Gastrocnemius medialis (tissue), 4 donors: ENCODE measurements around the gene CCDC30. TPM values are rescaled to one million over a fixed set of nuclear protein-coding genes. Genes with fewer than 3 reads are reported as not detected.
"Not testable (repeated sequence)": the region's sequence is repeated elsewhere in the genome, so short reads cannot be mapped to it uniquely, and the experiment has no call there.

Source experiments
- ATAC-seq, 2 donors: fragments of 150-250 bp; one replicate each; pipeline ENCODE4 v1.9.1; 2016
- DNase-seq, 2 donors: peaks; one replicate each; pipeline ENCODE4 v3.0.0-alpha.2; 2019
- H3K27ac ChIP-seq, 4 donors: fragments of 200-600 bp; sonication (generic); 1 replicate in 1 of 4; 2 replicates in 3 of 4; pipeline ENCODE4 v1.5.1; 2016 to 2018; ENCODE audit warnings: mild to moderate bottlenecking in 2 of 4, moderate library complexity in 1 of 4
- H3K27me3 ChIP-seq, 3 donors: fragments of 200-600 bp; sonication (generic) in 2 of 3; 1 replicate in 1 of 3; 2 replicates in 2 of 3; pipeline versions ENCODE4 v1.5.1 to v1.6.0; 2016 to 2019; ENCODE audit warnings: mild to moderate bottlenecking in 1 of 3, moderate library complexity in 1 of 3
- H3K36me3 ChIP-seq, 2 donors: fragments of 200-600 bp; sonication (generic) in 1 of 2; one replicate each; pipeline ENCODE4 v1.5.1; 2017 to 2018
- H3K4me1 ChIP-seq, 2 donors: fragments of 200-600 bp; sonication (generic) in 1 of 2; one replicate each; pipeline ENCODE4 v1.5.1; 2016 to 2017; ENCODE audit warnings: mild to moderate bottlenecking in 2 of 2
- H3K4me3 ChIP-seq, 4 donors: fragments of 200-600 bp; sonication (generic) in 3 of 4; 1 replicate in 1 of 4; 2 replicates in 3 of 4; pipeline ENCODE4 v1.5.1; 2016 to 2019; ENCODE audit warnings: mild to moderate bottlenecking in 2 of 4
- H3K9me3 ChIP-seq, 3 donors: fragments of 200-600 bp; sonication (generic) in 2 of 3; 1 replicate in 1 of 3; 2 replicates in 2 of 3; pipeline ENCODE4 v1.5.1; 2016 to 2019
- CTCF ChIP-seq, 5 experiments: fragments of 450-650 bp in 3 of 5; fragments of 200-600 bp in 2 of 5; sonication (generic) in 2 of 5; IDR thresholded peaks in 4 of 5; conservative IDR thresholded peaks in 1 of 5; 1 replicate in 4 of 5; 2 replicates in 1 of 5; pipeline ENCODE4 v1.5.1; 2016 to 2019; ENCODE audit warnings: antibody characterized with exemption in 5 of 5, mild to moderate bottlenecking in 3 of 5, moderate library complexity in 3 of 5
- POLR2A ChIP-seq, 2 donors: fragments of 450-650 bp; IDR thresholded peaks; one replicate each; pipeline ENCODE4 v1.6.1; 2017; ENCODE audit warnings: antibody characterized with exemption in 2 of 2, mild to moderate bottlenecking in 2 of 2, moderate library complexity in 2 of 2
- in situ Hi-C, 4 donors: fragments of 200-750 bp; cut with MboI; loops; one replicate each; pipeline versions ENCODE4 v1.15.0 to v1.8.0; 2017; ENCODE audit warnings: low sequenced_read_pairs in 4 of 4
- intact Hi-C: fragments of 100-400 bp; cut with DNase I; formaldehyde crosslinking; loops from one replicate; pipeline ENCODE4 v1.15.1; 2023; ENCODE audit warnings: low total_unique reads
- total RNA-seq, 4 donors: library from RNA; depleted of rRNA; stranded (reverse); fragments of >200 nt; gene quantifications; one replicate each; pipeline versions ENCODE4 v1.1.0 to v1.2.3, GENCODE V29; 2016

The CCDC30 gene
- total RNA-seq, 4 donors from 2014 or later = 0.24 to 2.9 (median 0.74) TPM

GRCh38 chr1:42490237-42490636 lies 27.2 kb downstream of the CCDC30 start:
- Histone ChIP-seq H3K4me3 (no peak overlapping the region), H3K27me3 (no peaks in the 10 kb centered on the region), H3K27ac (no peak overlapping the region), H3K36me3 (no peaks in the 10 kb centered on the region), H3K9me3 (no peaks in the 10 kb centered on the region), H3K4me1 (no peaks in the 10 kb centered on the region)
- TF ChIP-seq CTCF (IDR thresholded peaks at IDR 0.05 in 4 of 5, conservative IDR thresholded peaks at IDR 0.05 in 1 of 5) (no peak), POLR2A (IDR thresholded peaks at IDR 0.05) (no peak)
- no peak for ATAC-seq
- intact Hi-C loops (no loop called here), in situ Hi-C loops (no loop called here)
- no peak for DNase-seq

- H3K4me1 ChIP-seq = not testable (repeated sequence)
Measured at GRCh38 chr1:42502031-42502430, 38.9 kb downstream of the CCDC30 start.

GRCh38 chr1:42504535-42505128 lies 41.5 kb downstream of the CCDC30 start:
- no peak for DNase-seq
- no peak overlapping the region for H3K27ac ChIP-seq
- in situ Hi-C loops (no loop called here), intact Hi-C loops (no loop called here)
- peaks cover 0 to 6% (median 0%) of the 10 kb centered on the region in 3 donors for H3K27me3 ChIP-seq
- peaks cover 4 to 12% (median 5%) of the 10 kb centered on the region in 3 donors for H3K9me3 ChIP-seq
- no peak overlapping the region for H3K4me3 ChIP-seq
- ATAC-seq = no peak
- H3K36me3 ChIP-seq = peaks cover 0 to 13% of the 10 kb centered on the region in 2 donors
- H3K4me1 ChIP-seq = no peaks in the 10 kb centered on the region
- TF ChIP-seq POLR2A (IDR thresholded peaks at IDR 0.05) = no peak
- no peak for TF ChIP-seq CTCF (IDR thresholded peaks at IDR 0.05 in 4 of 5, conservative IDR thresholded peaks at IDR 0.05 in 1 of 5)

More at GRCh38 chr1:42502031-42502430, 38.9 kb downstream of the CCDC30 start:
- H3K9me3 ChIP-seq, DNase-seq, H3K36me3 ChIP-seq, intact Hi-C loops, H3K4me3 ChIP-seq, H3K27ac ChIP-seq, in situ Hi-C loops, H3K27me3 ChIP-seq, ATAC-seq: not testable (repeated sequence)

- Histone ChIP-seq H3K4me3 (no peak overlapping the region), H3K4me1 (no peaks in the 10 kb centered on the region), H3K36me3 (peaks cover 0 to 13% of the 10 kb centered on the region in 2 donors), H3K27ac (no peak overlapping the region), H3K27me3 (peaks cover 0 to 6% (median 0%) of the 10 kb centered on the region in 3 donors), H3K9me3 (peaks cover 4 to 16% (median 5%) of the 10 kb centered on the region in 3 donors)
- intact Hi-C loops (no loop called here), in situ Hi-C loops (no loop called here)
- no peak for DNase-seq
- no peak for TF ChIP-seq CTCF (IDR thresholded peaks at IDR 0.05 in 4 of 5, conservative IDR thresholded peaks at IDR 0.05 in 1 of 5)
- TF ChIP-seq POLR2A (IDR thresholded peaks at IDR 0.05) = no peak
- no peak for ATAC-seq
Measured at GRCh38 chr1:42506576-42506975, 43.5 kb downstream of the CCDC30 start.

- H3K36me3 ChIP-seq = peaks cover 0 to 13% of the 10 kb centered on the region in 2 donors
- H3K27ac ChIP-seq, H3K27me3 ChIP-seq, in situ Hi-C loops, H3K4me3 ChIP-seq, ATAC-seq, H3K4me1 ChIP-seq, intact Hi-C loops, DNase-seq: not testable (repeated sequence)
- H3K9me3 ChIP-seq = peaks cover 4 to 12% (median 12%) of the 10 kb centered on the region in 3 donors
Measured at GRCh38 chr1:42511581-42512155, 48.6 kb downstream of the CCDC30 start.
